ENCODE data around the gene TCP11X2.
A peak's percentile ranks its signal among the peaks of the same experiment; 100 is the strongest.
"Not testable (repeated sequence)": the region's sequence is repeated elsewhere in the genome, so short reads cannot be mapped to it uniquely, and the experiment has no call there.

The TCP11X2 gene

GRCh38 chrX:102471762-102472220 lies at the start of gene TCP11X2:
TCP11X2 (minus strand) TSS chrX:102471812.
- not testable (repeated sequence) for DNase-seq (ENCODE audit: low read depth, low spot score)

GRCh38 chrX:102517326-102517725 lies 45.7 kb upstream of the TCP11X2 start:
- no peak for DNase-seq (ENCODE audit: low read depth, low spot score)

- DNase-seq (ENCODE audit: low read depth, low spot score): peak; percentile 81
Measured at GRCh38 chrX:102515975-102516941, 44.6 kb upstream of the TCP11X2 start, which contains the start of gene TMSB15A. TMSB15A (minus strand) TSS chrX:102516739.

DNA sequence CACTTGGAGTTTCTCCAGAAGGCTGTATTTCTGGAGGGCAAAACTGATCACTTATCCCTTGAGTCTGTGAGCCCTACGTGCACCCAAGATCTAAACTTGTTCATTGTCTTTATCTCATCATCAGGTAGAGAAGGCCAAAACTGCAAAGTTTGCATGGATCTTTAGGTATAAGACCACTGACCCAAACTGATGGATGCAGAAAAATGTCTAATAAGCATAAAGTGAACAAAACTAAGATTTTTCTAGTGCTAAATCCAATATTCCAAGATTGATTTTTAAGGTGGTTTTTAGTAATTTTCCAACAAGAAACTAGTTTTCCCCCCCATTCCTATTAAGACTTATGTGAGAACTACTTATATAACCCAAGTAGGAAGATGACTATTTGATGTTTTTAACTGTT lies 42.9 kb upstream of the TCP11X2 start:
- no peak for DNase-seq (ENCODE audit: low read depth, low spot score)

- DNase-seq (ENCODE audit: low read depth, low spot score): no peak
Measured at GRCh38 chrX:102498732-102499131, 27.1 kb upstream of the TCP11X2 start.

DNA sequence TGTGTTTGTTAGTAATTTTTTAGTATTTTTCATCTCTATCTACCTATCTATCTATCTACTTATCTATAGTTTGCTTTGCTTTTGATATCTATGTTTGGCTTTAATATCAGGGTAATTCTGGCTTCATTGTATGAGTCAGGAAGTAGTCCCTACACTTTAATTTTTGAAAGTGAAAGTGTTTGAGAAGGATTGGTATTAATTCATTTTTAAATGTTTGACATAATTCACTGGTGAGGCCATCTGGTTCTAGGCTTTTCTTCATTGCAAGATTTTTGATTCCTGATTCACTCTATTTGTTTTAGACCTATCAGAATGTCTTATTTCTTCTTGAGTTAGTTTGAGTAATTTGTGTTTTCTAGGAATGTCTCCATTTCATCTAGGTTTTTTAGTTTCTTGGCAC lies 20.2 kb upstream of the TCP11X2 start:
- DNase-seq (ENCODE audit: low read depth, low spot score): no peak

DNA sequence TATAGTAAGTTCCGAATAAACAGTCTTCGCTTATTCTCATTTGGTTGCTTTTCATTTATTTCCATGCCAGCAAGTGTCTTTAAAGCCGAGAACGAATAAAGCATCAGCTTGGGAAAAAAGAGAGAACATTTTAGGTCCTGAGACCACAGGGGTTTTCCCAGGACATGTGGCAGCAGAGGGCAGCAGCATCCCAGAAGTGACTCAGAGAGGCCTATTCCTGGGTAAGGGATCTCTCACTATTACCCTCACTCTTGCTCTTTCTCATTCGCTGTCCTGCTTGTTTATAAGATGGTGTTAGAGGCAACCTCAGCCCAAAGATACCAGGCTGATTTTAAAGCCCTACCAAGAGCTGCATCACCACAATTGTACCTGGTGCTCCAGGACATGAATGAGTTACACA lies 7.2 kb upstream of the TCP11X2 start:
- DNase-seq (ENCODE audit: low read depth, low spot score): not testable (repeated sequence)

GRCh38 chrX:102470215-102470614 lies 1.4 kb downstream of the TCP11X2 start:
- DNase-seq (ENCODE audit: low read depth, low spot score): not testable (repeated sequence)

- DNase-seq (ENCODE audit: low read depth, low spot score): not testable (repeated sequence)
Measured at GRCh38 chrX:102458615-102459014, 13.0 kb downstream of the TCP11X2 start.

DNA sequence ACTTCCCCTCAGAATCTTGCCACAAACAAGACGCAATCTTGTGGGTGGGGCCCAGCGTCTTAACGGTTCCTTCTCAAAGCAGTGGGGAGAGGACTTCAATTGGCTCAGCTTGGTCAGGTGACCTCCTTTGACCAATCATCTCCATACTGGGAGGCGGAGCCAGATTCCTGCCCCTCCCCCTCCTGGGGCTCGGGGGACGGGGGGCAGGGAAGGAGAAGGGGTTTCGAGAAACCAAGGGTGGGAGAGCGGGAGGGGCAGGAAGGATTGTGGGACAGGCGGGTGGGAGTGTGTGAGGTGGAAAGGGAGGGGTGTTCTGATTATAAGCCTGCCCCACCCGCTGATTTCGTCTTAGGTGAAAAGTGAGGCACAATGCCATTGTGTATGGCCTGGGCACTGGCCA lies 31.7 kb downstream of the TCP11X2 start, which contains the start of gene NXF2B:
TSS of gene NXF2B (minus strand) at position 101 of the 400 bp plus-strand sequence. CDS start 59,972 bp downstream, outside the sequence.
- DNase-seq (ENCODE audit: low read depth, low spot score): not testable (repeated sequence)

- not testable (repeated sequence) for DNase-seq (ENCODE audit: low read depth, low spot score)
Measured at GRCh38 chrX:102414493-102414892, 57.1 kb downstream of the TCP11X2 start.
